A549 (cell line): ENCODE data around the gene QSER1.

ENCODE experiments used
- BCL3 ChIP-seq: fragments of >200 bp; sonication (Bioruptor Twin); formaldehyde crosslinking; IDR thresholded peaks from 3 replicates; pipeline ENCODE4 v1.6.1; 2016
- CEBPB ChIP-seq, 2 experiments: fragments of >200 bp in 1 of 2; sonication (Bioruptor Twin) in 1 of 2; formaldehyde crosslinking in 1 of 2; IDR thresholded peaks; 2 replicates each; pipeline ENCODE4 v1.6.1; 2012 to 2016
- CHD4 ChIP-seq: fragments of 200-600 bp; sonication (generic); IDR thresholded peaks from 2 replicates; pipeline ENCODE4 v1.6.1; 2016; ENCODE audit warnings: antibody characterized with exemption, mild to moderate bottlenecking, borderline replicate concordance
- CTCF ChIP-seq: fragments of >200 bp; sonication (Bioruptor Twin); formaldehyde crosslinking; IDR thresholded peaks from 3 replicates; pipeline ENCODE4 v1.5.1; 2016
- E2F6 ChIP-seq: IDR thresholded peaks from 2 replicates; pipeline ENCODE4 v1.6.1; 2012; ENCODE audit warnings: low read depth, borderline replicate concordance
- JUN ChIP-seq, 2 experiments: fragments of >200 bp; sonication (Bioruptor Twin); formaldehyde crosslinking; IDR thresholded peaks; 2 replicates in 1 of 2; 3 replicates in 1 of 2; pipeline ENCODE4 v1.6.1; 2016 to 2017
- MAZ ChIP-seq: fragments of 150-350 bp; IDR thresholded peaks from 2 replicates; pipeline ENCODE4 v1.6.1; 2014; ENCODE audit warnings: antibody characterized with exemption, low read depth, low read length, borderline replicate concordance
- PHF8 ChIP-seq: fragments of 200-600 bp; sonication (generic); IDR thresholded peaks from 2 replicates; pipeline ENCODE4 v1.6.1; 2016; ENCODE audit warnings: low read depth, mild to moderate bottlenecking, antibody characterized with exemption, moderate library complexity, borderline replicate concordance
- POLR2A ChIP-seq: IDR thresholded peaks from 2 replicates; pipeline ENCODE4 v1.6.1; 2012; ENCODE audit warnings: mild to moderate bottlenecking, low read length
- RAD21 ChIP-seq, 2 experiments: fragments of >200 bp in 1 of 2; sonication (Bioruptor Twin) in 1 of 2; formaldehyde crosslinking in 1 of 2; IDR thresholded peaks in 1 of 2; conservative IDR thresholded peaks in 1 of 2; 2 replicates in 1 of 2; 3 replicates in 1 of 2; pipeline ENCODE4 v1.6.1; 2012 to 2018; ENCODE audit warnings: inconsistent platforms in 1 of 2
- REST ChIP-seq: fragments of 200-600 bp; sonication (generic); IDR thresholded peaks from 2 replicates; pipeline ENCODE4 v1.6.1; 2016; ENCODE audit warnings: antibody characterized with exemption, mild to moderate bottlenecking, moderate library complexity
- RNF2 ChIP-seq: fragments of 200-600 bp; sonication (generic); IDR thresholded peaks from 2 replicates; pipeline ENCODE4 v1.6.1; 2016; ENCODE audit warnings: low read depth, mild to moderate bottlenecking, antibody characterized with exemption, moderate library complexity, borderline replicate concordance
- TFCP2L1 ChIP-seq: fragments of 250-450 bp; sonication (Bioruptor Pico); IDR thresholded peaks from 2 replicates; pipeline ENCODE4 v1.5.0; 2021; ENCODE audit warnings: mild to moderate bottlenecking
- USF2 ChIP-seq: fragments of 450-650 bp; IDR thresholded peaks from 2 replicates; pipeline ENCODE4 v1.6.1; 2014; ENCODE audit warnings: antibody characterized with exemption

- no peak for TF ChIP-seq MAZ
- no peak for TF ChIP-seq BCL3
- TF ChIP-seq CEBPB (IDR thresholded peaks at IDR 0.05), result no peak
- TF ChIP-seq CTCF, result no peak
- no peak for TF ChIP-seq TFCP2L1 (CRISPR knock-in tag)
- TF ChIP-seq RNF2, result no peak
- no peak for TF ChIP-seq PHF8
- TF ChIP-seq JUN (IDR thresholded peaks at IDR 0.05), result no peak
- no peak for TF ChIP-seq REST
- TF ChIP-seq E2F6, result no peak
- no peak for TF ChIP-seq CHD4
- TF ChIP-seq RAD21 (conservative IDR thresholded peaks at IDR 0.05 in 1 of 2, IDR thresholded peaks at IDR 0.05 in 1 of 2), result no peak
- TF ChIP-seq POLR2A, result no peak
- no peak for TF ChIP-seq USF2
Measured at GRCh38 chr11:33021501-33021900, 128.9 kb downstream of the QSER1 start.
